ENCODE data around the gene VEGFC.

Gene VEGFC

DNA sequence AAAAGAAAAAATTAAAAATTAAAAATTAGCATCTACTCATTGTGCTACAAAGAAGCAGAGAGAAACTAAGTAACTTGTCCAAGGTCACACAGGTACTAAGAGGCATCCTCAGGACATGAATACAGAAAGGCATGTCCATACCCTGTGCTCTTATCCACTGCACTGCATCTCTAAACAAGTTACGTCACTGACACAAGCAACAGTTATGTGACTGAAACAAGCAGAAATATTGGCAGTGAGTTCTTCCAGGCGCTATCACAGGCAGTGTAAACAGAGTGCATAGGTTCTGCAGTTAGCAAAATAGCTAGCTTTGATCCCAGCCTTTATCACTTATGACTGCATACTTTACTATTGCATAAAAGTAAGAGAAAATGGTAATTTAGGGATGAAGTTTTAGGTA, 7.9 kb downstream of the VEGFC start:
- Histone ChIP-seq H3K9me3 (ENCODE audit: control insufficient read depth in 5 of 5, low read length in 5 of 5) (no peaks in the 10 kb centered on the region), H3K27me3 (ENCODE audit: control insufficient read depth in 5 of 5, insufficient read depth in 4 of 5, low read length in 5 of 5) (no peaks in the 10 kb centered on the region), H3K36me3 (ENCODE audit: control insufficient read depth in 5 of 5, insufficient read depth in 5 of 5, low read length in 5 of 5) (no peaks in the 10 kb centered on the region), H3K27ac (ENCODE audit: low read depth, low read length) (no peak overlapping the region), H3K4me1 (ENCODE audit: control insufficient read depth in 5 of 5, insufficient read depth in 5 of 5, low read length in 5 of 5) (peaks cover 0 to 18% (median 16%) of the 10 kb centered on the region in 5 donors), H3K4me3 (ENCODE audit: low read depth in 1 of 5, low read length in 5 of 5) (no peak overlapping the region), H3K9ac (ENCODE audit: low read length in 5 of 5) (no peak overlapping the region)

- Histone ChIP-seq H3K4me1 (ENCODE audit: control insufficient read depth in 5 of 5, insufficient read depth in 5 of 5, low read length in 5 of 5) (peaks cover 0 to 15% (median 13%) of the 10 kb centered on the region in 5 donors), H3K36me3 (ENCODE audit: control insufficient read depth in 5 of 5, insufficient read depth in 5 of 5, low read length in 5 of 5) (no peaks in the 10 kb centered on the region), H3K27me3 (ENCODE audit: control insufficient read depth in 5 of 5, insufficient read depth in 4 of 5, low read length in 5 of 5) (no peaks in the 10 kb centered on the region), H3K9ac (ENCODE audit: low read length in 5 of 5) (no peak overlapping the region), H3K4me3 (ENCODE audit: low read depth in 1 of 5, low read length in 5 of 5) (no peak overlapping the region), H3K27ac (ENCODE audit: low read depth, low read length) (no peak overlapping the region), H3K9me3 (ENCODE audit: control insufficient read depth in 5 of 5, low read length in 5 of 5) (no peaks in the 10 kb centered on the region)
Observed at GRCh38 chr4:176782794-176783193, 9.9 kb downstream of the VEGFC start.

GRCh38 chr4:176782191-176782590, 10.5 kb downstream of the VEGFC start:
- no peaks in the 10 kb centered on the region for H3K36me3 ChIP-seq (ENCODE audit: control insufficient read depth in 5 of 5, insufficient read depth in 5 of 5, low read length in 5 of 5)
- no peak overlapping the region for H3K9ac ChIP-seq (ENCODE audit: low read length in 5 of 5)
- H3K4me3 ChIP-seq (ENCODE audit: low read depth in 1 of 5, low read length in 5 of 5): no peak overlapping the region
- no peaks in the 10 kb centered on the region for H3K27me3 ChIP-seq (ENCODE audit: control insufficient read depth in 5 of 5, insufficient read depth in 4 of 5, low read length in 5 of 5)
- H3K27ac ChIP-seq (ENCODE audit: low read depth, low read length): peak overlapping the region; percentile 72
- H3K9me3 ChIP-seq (ENCODE audit: control insufficient read depth in 5 of 5, low read length in 5 of 5): no peaks in the 10 kb centered on the region
- peaks cover 0 to 15% (median 9%) of the 10 kb centered on the region in 5 donors for H3K4me1 ChIP-seq (ENCODE audit: control insufficient read depth in 5 of 5, insufficient read depth in 5 of 5, low read length in 5 of 5)

- H3K27ac ChIP-seq (ENCODE audit: low read depth, low read length): peak overlapping the region; percentile 72
- no peaks in the 10 kb centered on the region for H3K9me3 ChIP-seq (ENCODE audit: control insufficient read depth in 5 of 5, low read length in 5 of 5)
- no peak overlapping the region for H3K9ac ChIP-seq (ENCODE audit: low read length in 5 of 5)
Observed at GRCh38 chr4:176781739-176782100, 11.0 kb downstream of the VEGFC start.

DNA sequence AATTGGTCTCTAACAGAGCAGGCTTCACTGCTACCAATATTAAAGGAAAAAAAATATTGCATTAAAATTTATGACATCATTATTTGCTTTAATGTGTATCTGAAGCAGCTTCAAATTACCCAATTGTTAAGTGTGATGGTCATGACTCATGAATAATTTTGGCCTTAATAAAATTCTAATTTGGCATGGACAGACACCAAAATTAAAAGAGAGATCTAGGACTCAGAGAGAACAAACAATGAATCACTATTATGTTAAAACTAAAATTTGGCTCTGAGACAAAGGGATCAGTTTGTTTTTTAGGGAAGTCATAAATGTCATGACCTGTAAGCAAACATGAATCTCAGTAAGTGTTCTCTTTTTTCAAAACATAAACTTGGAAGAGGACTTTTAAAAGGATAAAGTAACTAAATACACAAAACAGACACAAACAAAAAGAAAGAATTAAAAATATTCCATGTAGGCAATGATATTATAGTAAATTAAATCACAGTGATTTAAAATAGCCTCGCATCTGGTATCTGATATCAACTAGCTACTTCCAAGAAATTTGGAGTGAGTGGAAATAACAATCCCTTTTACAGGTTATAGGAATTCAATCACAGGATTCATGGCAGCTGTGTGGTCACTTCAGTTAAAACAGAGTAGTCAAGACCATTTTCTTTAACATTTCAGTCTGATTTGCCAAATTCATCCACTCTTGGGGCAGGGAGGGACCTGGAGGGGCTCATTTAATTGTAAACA, 11.6 kb downstream of the VEGFC start:
- no peak overlapping the region for H3K9ac ChIP-seq (ENCODE audit: low read length in 5 of 5)
- peak overlapping the region in 1 of 5 donors; percentile 7 for H3K4me3 ChIP-seq (ENCODE audit: low read depth in 1 of 5, low read length in 5 of 5)
- H3K36me3 ChIP-seq (ENCODE audit: control insufficient read depth in 5 of 5, insufficient read depth in 5 of 5, low read length in 5 of 5): no peaks in the 10 kb centered on the region
- no peaks in the 10 kb centered on the region for H3K27me3 ChIP-seq (ENCODE audit: control insufficient read depth in 5 of 5, insufficient read depth in 4 of 5, low read length in 5 of 5)
- peaks cover 0 to 15% (median 9%) of the 10 kb centered on the region in 5 donors for H3K4me1 ChIP-seq (ENCODE audit: control insufficient read depth in 5 of 5, insufficient read depth in 5 of 5, low read length in 5 of 5)
- H3K9me3 ChIP-seq (ENCODE audit: control insufficient read depth in 5 of 5, low read length in 5 of 5): no peaks in the 10 kb centered on the region
- H3K27ac ChIP-seq (ENCODE audit: low read depth, low read length): peak overlapping the region; percentile 72

More at GRCh38 chr4:176781739-176782100, 11.0 kb downstream of the VEGFC start:
- H3K4me3 ChIP-seq (ENCODE audit: low read depth in 1 of 5, low read length in 5 of 5): peak overlapping the region in 1 of 5 donors; percentile 7
- H3K36me3 ChIP-seq (ENCODE audit: control insufficient read depth in 5 of 5, insufficient read depth in 5 of 5, low read length in 5 of 5): no peaks in the 10 kb centered on the region
- peaks cover 0 to 15% (median 9%) of the 10 kb centered on the region in 5 donors for H3K4me1 ChIP-seq (ENCODE audit: control insufficient read depth in 5 of 5, insufficient read depth in 5 of 5, low read length in 5 of 5)
- no peaks in the 10 kb centered on the region for H3K27me3 ChIP-seq (ENCODE audit: control insufficient read depth in 5 of 5, insufficient read depth in 4 of 5, low read length in 5 of 5)

DNA sequence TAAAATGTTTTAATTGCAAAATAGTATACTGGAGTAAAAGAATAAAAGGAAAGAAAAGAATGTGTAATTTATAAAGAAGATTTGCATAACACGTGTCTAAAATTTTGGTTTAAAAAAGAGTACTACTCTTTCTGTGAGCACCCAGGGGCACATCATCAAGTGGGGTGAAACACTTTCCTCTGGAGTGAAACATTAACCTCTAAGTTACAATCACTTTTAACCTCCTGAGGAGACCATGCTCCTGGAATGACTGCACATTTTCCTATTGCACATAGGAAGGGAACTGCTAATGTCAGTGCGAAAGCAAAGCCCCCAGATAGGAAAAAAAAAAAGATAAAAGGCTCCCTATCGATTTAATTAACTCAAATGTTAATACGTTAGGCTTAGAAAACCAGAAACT, 13.3 kb downstream of the VEGFC start:
- Histone ChIP-seq H3K36me3 (ENCODE audit: control insufficient read depth in 5 of 5, insufficient read depth in 5 of 5, low read length in 5 of 5) (no peaks in the 10 kb centered on the region), H3K9ac (ENCODE audit: low read length in 5 of 5) (no peak overlapping the region), H3K27me3 (ENCODE audit: control insufficient read depth in 5 of 5, insufficient read depth in 4 of 5, low read length in 5 of 5) (no peaks in the 10 kb centered on the region), H3K27ac (ENCODE audit: low read depth, low read length) (no peak overlapping the region), H3K4me1 (ENCODE audit: control insufficient read depth in 5 of 5, insufficient read depth in 5 of 5, low read length in 5 of 5) (peaks cover 0 to 15% (median 9%) of the 10 kb centered on the region in 5 donors), H3K4me3 (ENCODE audit: low read depth in 1 of 5, low read length in 5 of 5) (no peak overlapping the region), H3K9me3 (ENCODE audit: control insufficient read depth in 5 of 5, low read length in 5 of 5) (no peaks in the 10 kb centered on the region)

DNA sequence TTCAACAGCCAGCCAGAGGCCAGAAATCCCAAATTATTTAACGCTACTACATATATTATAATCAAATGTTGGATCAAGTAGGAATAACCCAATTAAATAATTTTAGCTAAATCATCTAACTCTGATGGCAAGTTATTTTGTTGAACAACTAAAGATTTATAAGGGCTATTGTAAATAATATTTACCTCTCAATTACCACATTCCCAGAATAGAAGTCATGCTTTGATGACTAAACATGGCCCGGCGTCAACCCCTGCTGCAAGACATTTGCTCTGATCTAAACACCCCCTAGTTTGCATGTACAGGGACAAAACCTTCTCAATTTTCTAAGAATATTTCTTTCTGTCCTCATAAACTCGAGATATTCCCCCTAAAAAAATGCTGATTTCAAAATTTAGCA, 14.2 kb downstream of the VEGFC start:
- no peaks in the 10 kb centered on the region for H3K36me3 ChIP-seq (ENCODE audit: control insufficient read depth in 5 of 5, insufficient read depth in 5 of 5, low read length in 5 of 5)
- peaks cover 0 to 15% (median 9%) of the 10 kb centered on the region in 5 donors for H3K4me1 ChIP-seq (ENCODE audit: control insufficient read depth in 5 of 5, insufficient read depth in 5 of 5, low read length in 5 of 5)
- H3K9me3 ChIP-seq (ENCODE audit: control insufficient read depth in 5 of 5, low read length in 5 of 5): no peaks in the 10 kb centered on the region
- H3K4me3 ChIP-seq (ENCODE audit: low read depth in 1 of 5, low read length in 5 of 5): no peak overlapping the region
- H3K9ac ChIP-seq (ENCODE audit: low read length in 5 of 5): no peak overlapping the region
- no peak overlapping the region for H3K27ac ChIP-seq (ENCODE audit: low read depth, low read length)
- H3K27me3 ChIP-seq (ENCODE audit: control insufficient read depth in 5 of 5, insufficient read depth in 4 of 5, low read length in 5 of 5): no peaks in the 10 kb centered on the region

DNA sequence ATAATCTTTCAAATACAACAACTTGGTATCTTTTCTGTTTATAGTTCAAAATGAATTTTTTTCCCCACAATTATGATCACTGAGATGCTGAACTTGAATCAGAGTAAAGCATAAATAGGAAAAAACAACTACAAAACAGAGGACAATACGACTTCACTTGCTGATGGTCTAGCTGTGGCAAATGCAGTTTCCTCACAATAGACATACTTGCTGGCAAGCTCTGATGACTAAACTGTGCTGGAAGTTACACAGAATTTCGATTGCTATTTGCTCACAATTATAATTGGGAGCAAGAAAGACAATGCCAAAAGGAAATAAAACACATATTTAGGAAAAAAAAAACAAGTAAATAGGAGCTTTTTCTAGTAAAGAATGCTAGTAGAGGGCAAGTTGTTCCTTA, 14.7 kb downstream of the VEGFC start:
- no peaks in the 10 kb centered on the region for H3K36me3 ChIP-seq (ENCODE audit: control insufficient read depth in 5 of 5, insufficient read depth in 5 of 5, low read length in 5 of 5)
- no peaks in the 10 kb centered on the region for H3K27me3 ChIP-seq (ENCODE audit: control insufficient read depth in 5 of 5, insufficient read depth in 4 of 5, low read length in 5 of 5)
- no peak overlapping the region for H3K9ac ChIP-seq (ENCODE audit: low read length in 5 of 5)
- H3K9me3 ChIP-seq (ENCODE audit: control insufficient read depth in 5 of 5, low read length in 5 of 5): no peaks in the 10 kb centered on the region
- H3K4me3 ChIP-seq (ENCODE audit: low read depth in 1 of 5, low read length in 5 of 5): no peak overlapping the region
- H3K4me1 ChIP-seq (ENCODE audit: control insufficient read depth in 5 of 5, insufficient read depth in 5 of 5, low read length in 5 of 5): peaks cover 0 to 15% (median 9%) of the 10 kb centered on the region in 5 donors
- H3K27ac ChIP-seq (ENCODE audit: low read depth, low read length): no peak overlapping the region

DNA sequence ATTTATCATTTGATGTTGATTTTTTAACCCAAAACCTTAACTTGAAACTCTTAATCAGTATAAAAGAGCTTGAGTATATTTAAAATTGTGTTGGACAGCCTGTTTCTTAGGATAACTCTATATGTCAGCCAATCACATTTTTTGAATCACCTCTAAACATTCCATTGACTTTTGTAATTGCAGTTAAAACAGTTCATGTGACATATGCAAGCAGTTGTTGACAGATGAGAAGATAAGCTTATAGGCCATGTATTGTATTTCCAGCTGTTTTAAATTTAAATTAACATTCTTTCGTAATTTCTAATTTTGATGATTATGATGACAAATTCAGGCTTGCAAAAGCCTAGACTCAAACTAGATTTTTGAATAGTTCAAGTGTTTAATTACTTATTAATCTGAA, 17.4 kb downstream of the VEGFC start:
- Histone ChIP-seq H3K36me3 (ENCODE audit: control insufficient read depth in 5 of 5, insufficient read depth in 5 of 5, low read length in 5 of 5) (no peaks in the 10 kb centered on the region), H3K9me3 (ENCODE audit: control insufficient read depth in 5 of 5, low read length in 5 of 5) (no peaks in the 10 kb centered on the region), H3K4me3 (ENCODE audit: low read depth in 1 of 5, low read length in 5 of 5) (no peak overlapping the region), H3K4me1 (ENCODE audit: control insufficient read depth in 5 of 5, insufficient read depth in 5 of 5, low read length in 5 of 5) (no peaks in the 10 kb centered on the region), H3K9ac (ENCODE audit: low read length in 5 of 5) (no peak overlapping the region), H3K27me3 (ENCODE audit: control insufficient read depth in 5 of 5, insufficient read depth in 4 of 5, low read length in 5 of 5) (no peaks in the 10 kb centered on the region), H3K27ac (ENCODE audit: low read depth, low read length) (no peak overlapping the region)

DNA sequence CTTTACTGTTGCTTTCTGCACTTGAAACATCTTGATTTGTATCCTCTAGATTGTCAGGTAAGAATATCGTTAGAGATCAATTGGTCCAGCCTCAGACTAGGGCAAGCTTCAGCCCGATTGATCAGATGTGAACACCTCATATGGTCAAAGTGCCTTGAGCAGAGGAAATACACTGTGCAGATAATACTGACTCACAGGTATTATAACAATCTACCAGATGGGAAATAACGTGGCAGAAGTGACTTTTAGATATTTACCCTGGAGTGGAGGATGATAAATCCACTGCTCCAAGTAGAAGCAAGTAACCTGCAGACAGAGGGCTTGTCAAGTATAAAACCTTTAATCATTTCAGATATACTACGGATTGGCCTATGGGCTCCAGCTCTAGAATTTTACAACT, 17.9 kb downstream of the VEGFC start:
- no peak overlapping the region for H3K27ac ChIP-seq (ENCODE audit: low read depth, low read length)
- H3K9me3 ChIP-seq (ENCODE audit: control insufficient read depth in 5 of 5, low read length in 5 of 5): no peaks in the 10 kb centered on the region
- no peaks in the 10 kb centered on the region for H3K27me3 ChIP-seq (ENCODE audit: control insufficient read depth in 5 of 5, insufficient read depth in 4 of 5, low read length in 5 of 5)
- no peaks in the 10 kb centered on the region for H3K4me1 ChIP-seq (ENCODE audit: control insufficient read depth in 5 of 5, insufficient read depth in 5 of 5, low read length in 5 of 5)
- no peak overlapping the region for H3K9ac ChIP-seq (ENCODE audit: low read length in 5 of 5)
- H3K36me3 ChIP-seq (ENCODE audit: control insufficient read depth in 5 of 5, insufficient read depth in 5 of 5, low read length in 5 of 5): no peaks in the 10 kb centered on the region
- no peak overlapping the region for H3K4me3 ChIP-seq (ENCODE audit: low read depth in 1 of 5, low read length in 5 of 5)
